GM21526 (cell line): ENCODE measurements around the gene ADO.
"Not testable (repeated sequence)": the region's sequence is repeated elsewhere in the genome, so short reads cannot be mapped to it uniquely, and the experiment has no call there.

Experiments used
- ATAC-seq: cut with Tn5 transposase; IDR thresholded peaks from one replicate; pipeline ENCODE4 v1.9.1; 2021; ENCODE audit warnings: moderate library complexity; ENCODE audit not compliant: unreplicated experiment, low FRiP score

ADO gene

DNA sequence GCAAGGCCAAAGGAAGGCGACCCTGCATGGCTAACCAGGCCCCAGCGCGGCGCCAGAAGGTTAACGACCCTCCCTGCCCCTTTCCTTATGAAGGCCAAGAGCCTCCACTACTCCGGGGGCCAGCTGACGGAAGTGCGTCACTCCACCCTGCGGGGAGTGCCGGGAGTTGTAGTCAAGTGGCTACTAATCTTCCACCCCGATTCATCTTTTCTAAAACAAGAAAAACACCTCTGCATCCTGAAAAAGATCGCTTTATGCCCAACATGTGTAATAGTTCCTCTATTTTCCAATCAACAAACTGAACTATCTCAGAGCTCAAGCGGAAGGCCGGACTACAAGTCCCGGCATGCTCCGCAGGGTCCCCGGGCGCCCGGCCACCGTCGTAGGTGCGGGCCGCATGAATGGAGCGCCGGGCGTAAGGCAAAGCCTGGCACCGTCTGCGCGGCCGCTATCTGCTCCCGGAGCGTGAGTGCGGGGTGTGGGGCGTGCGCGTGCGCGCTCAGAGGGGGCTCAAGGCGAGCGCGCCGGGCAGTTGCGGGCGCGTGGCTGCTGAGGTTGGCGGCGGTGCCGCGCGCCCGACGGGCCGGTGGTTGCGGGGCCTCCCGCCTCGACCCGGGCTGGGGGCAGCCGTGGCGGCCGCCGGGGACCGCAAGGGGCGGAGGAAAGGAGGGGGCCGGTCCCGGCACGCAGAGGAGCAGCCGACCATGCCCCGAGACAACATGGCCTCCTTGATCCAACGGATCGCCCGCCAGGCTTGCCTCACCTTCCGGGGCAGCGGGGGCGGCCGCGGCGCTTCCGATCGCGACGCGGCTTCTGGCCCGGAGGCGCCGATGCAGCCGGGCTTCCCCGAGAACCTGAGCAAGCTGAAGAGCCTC is at the start of gene ADO:
Gene ADO, plus strand, starts transcription at position 365 of the 875 bp plus-strand sequence. Its CDS starts 340 bp downstream, at position 705.
- peak; percentile 82 for ATAC-seq

DNA sequence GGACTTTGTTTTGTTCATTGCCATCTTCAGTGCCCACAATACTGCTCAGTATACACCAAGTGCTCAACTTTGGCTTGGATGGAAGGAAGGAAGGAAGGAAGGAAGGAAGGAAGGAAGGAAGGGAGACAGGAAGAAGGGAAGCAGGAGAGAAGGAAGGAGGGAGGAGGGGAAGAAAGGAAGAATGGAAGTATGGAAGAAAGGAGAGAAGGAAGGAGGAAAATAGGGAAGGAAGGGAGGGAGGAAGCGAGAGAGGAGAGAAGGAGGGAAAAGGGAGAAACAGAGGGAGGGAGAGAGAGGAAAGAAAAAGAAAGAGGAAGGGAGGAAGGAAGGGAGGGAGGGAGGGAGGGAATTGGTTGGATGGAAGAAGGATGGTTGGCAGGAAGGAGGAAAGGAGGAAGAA is 49.6 kb upstream of the ADO start:
- no peak for ATAC-seq

DNA sequence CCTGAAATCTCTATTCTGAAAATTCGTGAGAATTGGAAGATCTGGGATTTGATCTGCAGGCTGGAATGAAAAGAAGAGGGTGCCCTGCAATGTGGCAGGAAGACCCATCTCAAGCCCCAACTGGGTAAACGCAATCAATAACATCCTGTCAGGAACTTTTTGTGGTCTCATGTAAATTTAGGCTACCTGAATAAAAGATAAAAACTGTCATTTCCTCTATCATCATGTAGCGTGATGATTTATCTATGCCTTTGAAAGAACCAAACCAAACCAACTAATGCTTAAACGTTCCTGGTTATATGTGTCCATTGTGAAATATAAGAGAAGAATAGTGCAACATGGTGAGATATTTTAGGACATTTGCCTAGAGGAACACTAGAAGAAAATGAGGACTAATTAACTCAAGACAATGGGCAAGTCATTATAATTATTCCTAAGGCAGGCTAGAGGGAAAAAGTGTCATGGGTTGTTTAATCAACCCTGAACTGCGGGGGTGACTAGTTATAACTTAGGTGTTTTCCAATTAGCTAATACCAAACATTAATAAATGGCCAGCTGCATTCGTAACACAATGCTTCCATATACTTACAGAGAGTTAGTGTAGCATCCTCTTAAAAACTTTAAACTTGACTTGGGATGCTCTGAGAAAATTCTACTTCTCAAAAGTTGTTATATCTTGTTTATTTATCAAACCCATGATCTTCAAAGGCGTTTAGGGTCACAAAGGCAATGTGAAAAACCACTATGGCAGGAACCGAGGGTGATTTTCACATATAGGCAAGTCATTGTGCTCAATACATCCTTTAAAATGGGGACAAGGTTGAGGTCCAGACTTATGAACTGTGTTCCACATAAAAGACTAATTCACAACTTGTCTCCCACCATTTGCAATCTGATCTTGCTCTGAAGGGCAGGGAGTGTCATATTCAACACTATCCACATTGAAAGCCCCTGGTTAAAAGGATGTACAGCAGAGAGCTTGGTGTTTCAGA is 48.6 kb upstream of the ADO start:
- ATAC-seq: no peak

DNA sequence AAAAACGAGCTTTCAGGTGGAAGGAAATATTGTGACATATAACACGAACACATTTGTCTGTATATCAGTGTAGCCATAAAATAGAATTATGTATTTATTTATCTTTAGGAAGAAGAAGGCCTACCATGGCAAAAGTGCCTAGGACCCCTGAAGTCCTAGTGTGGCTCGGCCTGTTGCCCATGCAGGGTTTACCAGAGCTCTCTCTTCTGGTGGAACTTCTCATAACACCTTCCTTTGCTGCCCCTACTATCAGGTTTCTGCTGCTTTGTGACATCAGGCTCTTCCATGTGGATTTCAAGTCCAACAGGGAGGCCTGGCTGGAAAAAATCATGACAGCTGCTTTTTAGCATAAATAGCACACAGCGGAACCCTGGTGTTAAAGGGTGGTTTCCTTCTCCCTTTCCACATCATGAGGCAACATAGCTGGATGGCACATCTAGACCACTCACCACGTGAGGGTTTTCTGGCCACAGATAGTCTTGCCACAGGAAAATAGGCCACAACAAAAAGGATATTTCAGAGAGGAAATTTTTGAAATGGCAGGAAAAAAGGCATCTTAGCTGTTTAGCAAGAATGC is 44.8 kb upstream of the ADO start:
- ATAC-seq: no peak

DNA sequence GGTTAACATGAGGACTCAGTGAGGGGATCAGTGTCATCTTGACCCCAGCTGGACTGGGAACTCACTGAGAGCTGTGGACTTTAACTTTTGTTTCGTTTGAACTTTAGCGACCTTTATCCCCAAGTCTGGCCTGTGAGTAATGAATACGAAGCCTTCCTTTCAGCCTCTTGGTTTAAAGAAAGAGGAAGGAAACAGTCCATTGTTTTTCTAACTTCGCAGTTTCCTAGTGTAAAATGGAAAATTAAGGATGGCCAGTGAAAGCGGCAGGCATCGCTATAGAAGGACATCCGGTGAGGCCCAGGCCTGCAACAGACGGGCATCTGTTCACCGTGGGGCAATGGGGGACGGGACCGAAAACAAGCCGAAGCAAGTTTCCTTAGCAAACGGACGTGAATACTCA is 44.1 kb upstream of the ADO start:
- no peak for ATAC-seq

DNA sequence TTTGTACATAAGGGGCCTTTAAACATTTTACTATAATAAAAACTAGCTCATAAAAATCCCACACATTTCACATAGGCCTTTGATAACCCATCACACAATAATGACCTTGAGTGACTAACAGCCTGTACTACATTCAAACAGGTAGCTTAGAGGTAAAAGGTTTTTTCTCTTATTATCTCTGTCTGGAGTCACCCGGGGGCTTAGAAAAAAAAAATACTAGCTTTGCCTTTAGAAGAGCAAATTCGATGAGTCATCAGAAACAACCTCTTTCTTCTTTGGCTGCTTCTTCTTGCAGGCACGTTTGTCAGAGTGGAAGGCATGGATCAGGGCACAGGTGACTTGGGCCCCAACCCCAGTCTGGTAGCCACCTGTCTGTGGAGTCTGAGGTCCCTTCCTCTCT is 43.4 kb upstream of the ADO start:
- no peak for ATAC-seq

DNA sequence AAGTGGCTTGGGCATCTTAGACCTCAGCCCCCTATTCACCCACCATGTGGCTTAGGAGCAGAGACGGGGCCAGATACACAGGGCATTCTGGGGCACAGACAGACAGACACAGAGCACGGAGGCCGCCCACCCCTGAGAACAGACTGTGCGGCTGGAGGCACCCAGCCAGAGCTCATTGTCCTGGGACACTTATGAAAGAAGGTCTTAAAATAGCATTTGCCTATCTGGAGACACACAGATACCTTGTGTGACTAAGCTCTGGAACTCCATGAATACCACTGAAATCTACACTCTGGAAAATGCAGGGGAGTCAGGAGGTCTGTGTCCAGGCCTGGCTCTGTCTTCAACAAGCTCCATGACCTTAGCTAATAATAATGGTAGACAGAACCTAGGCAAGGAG is 41.4 kb upstream of the ADO start:
- no peak for ATAC-seq

DNA sequence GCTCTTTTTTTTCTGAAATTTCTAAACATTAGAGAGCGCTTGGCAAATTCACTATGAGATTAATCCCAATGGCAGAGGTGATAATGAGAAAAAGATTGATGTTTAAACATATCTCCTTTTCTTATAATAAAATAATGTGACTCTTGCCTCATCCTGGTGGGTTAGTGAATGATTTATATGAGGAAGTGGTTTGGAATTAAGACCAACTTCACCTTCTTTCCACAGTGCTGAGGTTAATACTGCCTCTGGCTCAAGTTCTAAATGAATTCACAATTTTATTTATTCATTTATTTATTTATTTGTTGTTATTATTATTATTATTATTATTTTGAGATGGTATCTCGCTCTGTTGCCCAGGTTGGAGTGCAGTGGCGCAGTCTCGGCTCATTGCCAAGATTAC is 40.5 kb upstream of the ADO start:
- ATAC-seq: no peak

DNA sequence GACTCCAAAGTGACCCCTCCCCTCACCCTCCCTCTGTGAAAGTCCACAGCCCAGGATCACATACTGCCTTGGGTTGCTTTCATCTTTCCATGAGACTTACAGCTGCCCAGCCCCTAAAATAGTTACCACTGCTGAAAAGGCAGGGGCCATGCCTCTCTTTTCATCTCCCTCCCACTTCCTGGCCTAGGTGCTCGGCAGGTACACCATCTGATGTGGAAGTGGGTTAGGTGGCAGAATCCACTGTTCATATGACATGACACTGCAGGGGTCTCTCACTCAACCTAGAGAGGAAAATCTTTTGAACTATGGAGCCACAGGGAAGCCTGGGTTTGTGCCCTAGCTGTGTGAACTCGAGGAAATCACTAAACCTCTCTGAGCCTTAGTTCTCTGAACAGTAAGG is 38.8 kb upstream of the ADO start:
- ATAC-seq: no peak

DNA sequence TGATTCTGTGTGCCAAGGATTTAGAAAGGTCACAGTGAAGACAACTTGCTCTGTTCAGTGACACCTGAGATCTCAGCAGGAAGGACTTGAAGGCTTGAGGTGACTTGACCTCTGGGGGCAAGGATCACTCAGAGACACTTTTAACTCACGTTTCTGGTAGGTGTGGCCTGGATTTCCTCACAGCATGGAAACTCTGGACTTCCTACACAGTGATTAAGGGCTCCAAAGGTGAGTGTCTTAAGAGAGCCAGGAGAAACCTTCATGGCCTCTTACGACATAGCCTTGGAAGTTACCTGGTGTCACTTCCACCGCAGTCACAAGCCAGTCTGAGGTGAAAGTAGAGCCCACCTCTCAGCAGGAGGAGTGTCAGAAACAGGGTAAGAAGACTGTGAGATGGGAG is 38.1 kb upstream of the ADO start:
- ATAC-seq: no peak

DNA sequence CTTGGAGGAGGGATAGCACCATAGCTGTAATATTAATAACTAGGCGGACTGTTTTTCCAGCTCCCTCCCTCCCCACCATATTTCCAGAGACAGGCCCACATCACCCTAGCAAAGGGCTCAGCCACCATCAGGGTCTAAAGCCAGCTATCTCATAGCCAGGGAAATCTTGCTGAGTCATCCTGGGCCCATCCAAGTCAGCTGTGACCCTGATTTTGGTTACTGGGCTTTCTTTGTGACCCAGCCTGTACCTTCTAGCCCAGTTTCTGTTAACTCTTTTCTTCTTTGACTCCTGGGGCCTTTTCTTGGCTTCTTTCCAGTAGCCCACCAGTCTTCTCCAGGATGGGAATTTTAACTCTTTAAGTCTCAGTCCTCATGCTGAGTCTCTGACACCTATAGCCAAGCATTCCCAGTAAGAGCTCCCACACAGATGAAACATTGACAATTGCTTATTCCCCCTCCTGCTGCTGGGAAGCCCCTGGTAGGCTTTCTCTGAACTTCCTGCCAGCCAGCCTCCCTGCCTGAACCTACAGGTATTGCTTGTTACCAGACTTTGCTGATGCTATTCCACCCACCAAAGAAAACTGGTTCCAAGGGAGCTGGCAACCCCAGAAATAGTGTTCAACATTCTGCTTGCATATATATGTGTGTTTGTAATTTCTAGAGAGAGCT is 34.8 kb upstream of the ADO start:
- no peak for ATAC-seq

DNA sequence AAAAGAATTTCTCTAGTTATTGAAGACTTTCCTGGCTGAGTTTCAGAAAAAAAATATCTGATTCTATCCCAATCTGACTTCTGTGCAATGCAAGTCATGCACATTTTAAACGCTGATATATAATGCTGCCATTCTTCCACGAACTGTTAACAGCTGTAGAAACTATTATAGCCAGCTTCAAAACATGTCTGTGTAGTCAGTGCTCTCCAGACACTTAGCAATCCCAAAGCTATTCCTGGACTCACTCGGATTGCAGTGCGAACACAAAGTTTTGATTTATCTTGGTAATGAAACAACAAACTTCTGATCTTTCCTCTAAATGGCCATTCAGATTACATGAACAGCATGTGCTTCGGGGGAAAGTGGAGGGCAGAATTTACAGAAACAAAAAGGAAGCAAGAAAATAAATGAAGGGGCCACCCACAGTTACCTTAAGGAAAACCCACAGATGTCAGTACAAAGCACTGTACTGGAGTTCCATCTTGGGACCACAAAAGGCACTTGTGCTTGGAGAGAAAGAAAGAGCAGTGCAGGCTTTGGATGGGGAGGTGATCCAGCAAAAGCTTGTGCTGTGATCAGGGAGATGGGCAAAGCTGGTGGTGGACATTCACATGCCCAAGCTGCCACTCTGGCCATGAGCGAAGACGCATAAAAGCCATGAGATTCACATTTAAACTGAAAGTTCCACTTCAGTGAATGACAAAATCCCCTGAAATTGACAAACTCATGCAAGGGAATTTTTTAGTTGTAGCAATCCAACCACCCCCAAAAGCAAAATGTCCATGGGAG is 32.1 kb upstream of the ADO start:
- no peak for ATAC-seq

DNA sequence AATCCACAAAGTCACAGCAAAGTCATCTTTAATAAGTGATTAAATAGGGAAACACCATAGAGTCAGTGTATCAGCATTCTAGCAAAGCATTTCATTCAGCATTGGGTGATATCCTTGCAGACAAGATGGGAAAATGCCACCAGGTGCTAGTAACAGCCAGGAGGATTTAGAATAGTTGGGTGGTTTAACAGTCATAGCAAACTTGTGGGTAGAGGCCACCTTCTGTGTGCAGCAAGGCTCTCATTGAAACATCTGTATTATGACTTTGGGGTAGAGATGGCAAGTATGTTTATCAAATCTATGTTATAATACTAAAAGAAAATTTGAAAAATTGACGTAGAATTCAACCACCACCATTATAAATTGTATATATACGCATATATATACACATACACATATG is 26.4 kb upstream of the ADO start:
- ATAC-seq: no peak

DNA sequence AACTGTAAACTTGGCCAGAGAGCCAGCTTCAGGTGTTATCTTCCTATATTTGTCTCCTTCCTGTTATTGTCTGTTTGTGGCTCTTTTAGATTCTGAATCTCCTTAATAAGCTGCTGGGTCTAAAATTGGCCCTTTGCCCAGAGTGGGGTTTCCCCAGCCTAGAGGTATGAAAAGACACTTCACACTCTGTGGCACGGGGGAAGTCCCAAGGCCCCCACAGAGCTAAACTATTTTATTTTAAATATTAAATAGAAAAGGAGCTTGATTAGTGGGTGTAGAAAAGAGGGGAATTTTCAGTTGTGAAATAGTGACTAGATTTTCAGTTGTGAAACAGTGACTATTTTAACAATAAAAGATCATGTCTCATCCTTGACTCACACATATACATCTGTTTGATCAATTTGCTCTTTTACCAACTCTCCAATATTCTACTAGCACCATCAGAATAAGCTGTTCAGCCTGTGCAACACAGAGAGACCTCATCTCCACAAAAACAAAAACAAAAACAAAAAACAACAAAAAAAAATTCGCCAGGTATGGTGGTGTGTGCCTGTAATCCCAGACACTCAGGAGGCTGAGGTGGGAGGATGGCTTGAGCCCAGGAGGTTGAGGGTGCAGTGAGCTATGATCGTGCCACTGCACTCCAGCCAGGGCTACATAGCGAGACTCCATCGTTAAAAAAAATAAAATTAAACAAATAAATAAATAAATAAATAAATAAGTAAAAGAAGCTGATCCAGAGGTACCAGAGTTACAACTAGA is 24.9 kb upstream of the ADO start:
- ATAC-seq: peak; percentile 87

DNA sequence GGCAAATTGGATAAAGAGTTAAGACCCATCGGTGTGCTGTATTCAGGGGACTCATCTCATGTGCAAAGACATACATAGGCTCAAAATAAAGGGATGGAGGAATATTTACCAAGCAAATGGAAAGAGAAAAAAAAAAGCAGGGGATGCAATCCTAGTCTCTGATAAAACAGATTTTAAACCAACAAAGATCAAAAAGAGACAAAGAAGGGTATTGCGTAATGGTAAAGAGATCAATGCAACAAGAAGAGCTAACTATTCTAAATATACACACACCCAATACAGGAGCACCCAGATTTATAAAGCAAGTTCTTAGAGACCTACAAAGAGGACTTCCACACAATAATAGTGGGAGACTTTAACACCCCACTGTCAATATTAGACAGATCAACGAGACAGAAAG is 20.0 kb upstream of the ADO start:
- ATAC-seq: not testable (repeated sequence)

DNA sequence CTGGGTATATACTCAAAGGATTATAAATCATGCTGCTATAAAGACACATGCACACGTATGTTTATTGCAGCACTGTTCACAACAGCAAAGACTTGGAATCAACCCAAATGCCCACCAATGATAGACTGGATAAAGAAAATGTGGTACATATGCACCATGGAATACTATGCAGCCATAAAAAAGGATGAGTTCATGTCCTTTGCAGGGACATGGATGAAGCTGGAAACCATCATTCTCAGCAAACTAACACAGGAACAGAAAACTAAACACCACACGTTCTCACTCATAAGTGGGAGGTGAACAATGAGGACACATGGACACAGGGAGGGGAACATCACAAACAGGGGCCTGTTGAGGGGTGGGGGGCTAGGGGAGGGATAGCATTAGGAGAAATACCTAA is 16.2 kb upstream of the ADO start:
- ATAC-seq: not testable (repeated sequence)

DNA sequence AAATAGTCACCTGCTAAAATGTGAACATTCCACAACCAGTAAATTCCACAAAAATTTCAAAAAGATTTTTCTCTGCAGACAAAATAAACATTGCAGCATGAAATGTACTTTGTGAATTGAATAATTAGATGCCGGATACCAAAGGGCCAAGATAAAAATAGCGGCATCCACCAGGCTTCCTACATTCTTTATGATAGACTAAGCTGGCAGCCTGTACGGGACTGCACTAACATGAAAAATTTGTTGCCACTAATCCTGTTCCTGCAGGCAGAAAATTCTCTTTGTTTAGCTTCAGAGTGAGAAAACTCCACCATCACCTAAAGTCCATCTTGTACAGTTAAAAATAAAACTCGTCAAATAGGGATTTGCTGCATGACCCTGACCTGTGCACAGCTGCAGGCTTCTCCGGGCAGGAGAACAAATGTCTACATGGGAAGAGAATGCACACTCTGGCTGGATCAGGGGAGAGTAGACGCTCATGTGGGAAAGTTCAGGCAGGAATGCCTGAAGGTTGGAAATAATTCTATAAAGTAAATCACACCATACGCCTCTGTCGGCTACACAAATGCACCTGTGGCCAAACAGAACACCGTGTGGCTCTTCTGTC is 15.6 kb upstream of the ADO start:
- ATAC-seq: no peak

DNA sequence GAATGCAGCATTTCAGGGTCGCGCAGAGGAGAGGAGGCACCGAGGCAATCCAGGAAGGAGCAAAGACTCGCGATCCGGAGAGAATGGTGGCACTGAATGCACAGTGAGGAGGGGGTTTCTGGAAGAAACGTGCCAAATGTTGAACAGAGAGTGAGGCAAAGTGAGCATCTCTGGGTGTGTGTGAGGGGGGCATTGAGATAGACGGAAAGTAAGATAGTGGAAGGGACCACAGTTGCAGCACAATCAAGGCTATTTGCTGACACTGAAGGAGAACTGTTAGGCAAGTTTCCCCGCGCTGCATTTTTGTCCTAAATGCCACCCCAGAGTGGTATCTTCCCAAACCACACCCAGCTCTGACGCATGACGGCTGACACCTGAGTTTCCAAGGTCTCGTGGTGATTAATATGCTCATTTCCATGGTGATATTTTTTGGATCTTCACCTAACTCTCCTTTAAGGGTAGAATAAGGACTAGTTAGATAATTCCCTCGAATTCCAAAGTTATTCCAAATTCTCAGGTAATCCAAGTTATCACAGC is 14.4 kb upstream of the ADO start:
- no peak for ATAC-seq
